ENCODE data around the gene LYPD6B.

LYPD6B gene

DNA sequence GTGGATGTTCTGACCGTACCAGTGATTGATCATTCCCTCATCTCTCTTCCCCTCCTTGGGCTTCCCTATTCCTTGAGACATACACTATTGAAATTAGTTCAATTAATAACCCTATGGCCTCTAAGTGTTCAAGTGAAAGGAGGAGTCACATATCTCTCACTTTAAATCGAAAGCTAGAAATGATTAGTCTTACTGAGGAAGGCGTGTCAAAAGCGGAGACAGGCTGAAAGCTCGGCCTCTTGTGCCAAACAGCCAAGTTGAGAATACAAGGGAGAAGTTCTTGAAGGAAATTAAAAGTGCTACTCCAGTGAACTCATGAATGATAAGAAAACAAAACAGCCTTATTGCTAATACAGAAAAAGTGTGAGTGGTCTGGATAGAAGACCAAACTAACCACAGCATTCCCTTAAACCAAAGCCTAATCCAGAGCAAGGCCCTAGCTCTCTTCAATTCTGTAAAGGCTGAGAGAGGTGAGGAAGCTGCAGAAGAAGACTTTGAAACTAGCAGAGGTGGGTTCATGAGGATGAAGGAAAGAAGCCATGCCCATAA is 147.5 kb downstream of the LYPD6B start:
- H3K4me3 ChIP-seq (ENCODE audit: control insufficient read depth, low read depth, low read length): no peak overlapping the region
- TF ChIP-seq, protein P1, sequence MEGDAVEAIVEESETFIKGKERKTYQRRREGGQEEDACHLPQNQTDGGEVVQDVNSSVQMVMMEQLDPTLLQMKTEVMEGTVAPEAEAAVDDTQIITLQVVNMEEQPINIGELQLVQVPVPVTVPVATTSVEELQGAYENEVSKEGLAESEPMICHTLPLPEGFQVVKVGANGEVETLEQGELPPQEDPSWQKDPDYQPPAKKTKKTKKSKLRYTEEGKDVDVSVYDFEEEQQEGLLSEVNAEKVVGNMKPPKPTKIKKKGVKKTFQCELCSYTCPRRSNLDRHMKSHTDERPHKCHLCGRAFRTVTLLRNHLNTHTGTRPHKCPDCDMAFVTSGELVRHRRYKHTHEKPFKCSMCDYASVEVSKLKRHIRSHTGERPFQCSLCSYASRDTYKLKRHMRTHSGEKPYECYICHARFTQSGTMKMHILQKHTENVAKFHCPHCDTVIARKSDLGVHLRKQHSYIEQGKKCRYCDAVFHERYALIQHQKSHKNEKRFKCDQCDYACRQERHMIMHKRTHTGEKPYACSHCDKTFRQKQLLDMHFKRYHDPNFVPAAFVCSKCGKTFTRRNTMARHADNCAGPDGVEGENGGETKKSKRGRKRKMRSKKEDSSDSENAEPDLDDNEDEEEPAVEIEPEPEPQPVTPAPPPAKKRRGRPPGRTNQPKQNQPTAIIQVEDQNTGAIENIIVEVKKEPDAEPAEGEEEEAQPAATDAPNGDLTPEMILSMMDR (conservative IDR thresholded peaks at IDR 0.05; ENCODE audit: control insufficient read depth, insufficient read depth, low read depth, low read length): no peak
- no peak for DNase-seq (ENCODE audit: low read depth)

DNA sequence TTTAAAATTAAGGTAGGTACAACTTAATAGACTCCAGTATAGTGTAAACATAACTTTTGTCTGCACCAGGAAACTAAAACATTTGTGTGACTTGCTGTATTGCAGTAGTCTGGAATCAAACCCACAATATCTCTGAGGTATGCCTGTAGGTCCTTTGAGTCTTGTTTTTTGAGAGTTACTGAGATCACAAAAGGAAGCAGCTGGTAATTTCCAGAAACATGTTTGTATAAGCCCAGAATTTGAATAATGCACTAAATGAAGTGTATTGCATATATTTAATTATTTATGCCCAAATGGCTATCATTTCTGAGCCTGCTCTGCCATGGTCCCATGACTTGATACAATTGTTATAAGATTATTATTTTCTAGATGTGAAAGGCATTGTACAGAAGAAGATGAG is 148.6 kb downstream of the LYPD6B start:
- no peak for DNase-seq (ENCODE audit: low read depth)
- TF ChIP-seq, protein P1 (conservative IDR thresholded peaks at IDR 0.05; ENCODE audit: control insufficient read depth, insufficient read depth, low read depth, low read length): no peak
- H3K4me3 ChIP-seq (ENCODE audit: control insufficient read depth, low read depth, low read length): no peak overlapping the region

DNA sequence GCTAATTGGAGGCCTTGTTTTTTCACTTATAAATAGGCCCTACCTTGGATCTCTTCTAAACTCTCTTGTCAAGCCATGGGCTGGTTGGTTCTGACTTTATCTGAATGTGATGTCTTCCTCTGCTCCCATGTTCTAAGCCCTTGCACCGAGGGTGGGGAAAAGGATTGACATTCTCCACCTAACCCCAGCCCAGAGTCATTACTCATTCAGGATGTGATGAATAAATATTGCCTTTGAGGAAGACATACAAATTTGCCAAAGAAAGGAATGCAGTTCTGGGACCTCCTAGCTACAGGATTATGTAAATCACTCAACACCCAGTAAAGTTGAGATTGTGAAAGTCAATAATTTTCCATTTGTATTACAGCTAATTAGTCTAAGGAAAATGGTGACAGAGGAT is 149.8 kb downstream of the LYPD6B start:
- no peak overlapping the region for H3K4me3 ChIP-seq (ENCODE audit: control insufficient read depth, low read depth, low read length)
- no peak for DNase-seq (ENCODE audit: low read depth)
- TF ChIP-seq, protein P1 (conservative IDR thresholded peaks at IDR 0.05; ENCODE audit: control insufficient read depth, insufficient read depth, low read depth, low read length): no peak

DNA sequence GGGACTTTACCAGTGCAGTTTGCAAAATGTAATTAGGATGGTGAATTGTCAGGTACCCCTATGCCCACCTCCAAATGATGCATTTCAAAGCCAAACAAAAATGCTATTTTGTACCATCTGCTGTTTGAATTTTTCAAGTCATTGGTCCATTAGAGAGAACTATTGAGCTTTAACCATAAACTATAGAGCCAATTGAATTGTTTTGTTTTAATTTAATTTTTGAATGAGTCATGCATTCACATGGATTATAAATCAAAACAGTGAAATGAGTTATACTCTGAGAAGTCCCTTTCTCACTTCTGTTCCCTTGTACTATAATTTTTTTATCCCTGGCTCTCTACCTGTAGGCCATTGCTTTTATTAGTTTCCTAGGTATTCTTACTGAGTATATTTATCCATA is 151.3 kb downstream of the LYPD6B start:
- TF ChIP-seq, protein P1 (conservative IDR thresholded peaks at IDR 0.05; ENCODE audit: control insufficient read depth, insufficient read depth, low read depth, low read length): no peak
- H3K4me3 ChIP-seq (ENCODE audit: control insufficient read depth, low read depth, low read length): no peak overlapping the region
- DNase-seq (ENCODE audit: low read depth): no peak

DNA sequence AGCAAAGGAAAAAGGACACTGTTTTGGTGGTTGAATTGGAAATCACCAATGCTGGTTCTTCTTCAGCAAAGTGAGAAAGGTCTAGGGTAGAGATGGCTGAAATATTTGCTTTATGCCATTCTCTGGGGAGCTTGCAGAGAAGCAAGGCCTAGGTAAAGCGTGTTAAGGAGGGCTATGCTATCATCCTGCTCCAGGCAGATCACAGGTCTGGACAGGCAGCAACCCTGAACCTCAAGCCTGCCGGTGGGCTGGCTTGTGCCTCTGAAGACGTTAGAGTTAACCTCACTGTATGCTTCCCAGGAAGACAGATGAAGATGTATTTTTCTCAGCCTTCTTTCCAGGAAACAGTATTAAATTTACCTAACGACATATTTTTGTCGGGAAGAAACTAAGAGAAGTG is 153.4 kb downstream of the LYPD6B start:
- DNase-seq (ENCODE audit: low read depth): no peak
- no peak overlapping the region for H3K4me3 ChIP-seq (ENCODE audit: control insufficient read depth, low read depth, low read length)
- TF ChIP-seq, protein P1 (conservative IDR thresholded peaks at IDR 0.05; ENCODE audit: control insufficient read depth, insufficient read depth, low read depth, low read length): no peak

DNA sequence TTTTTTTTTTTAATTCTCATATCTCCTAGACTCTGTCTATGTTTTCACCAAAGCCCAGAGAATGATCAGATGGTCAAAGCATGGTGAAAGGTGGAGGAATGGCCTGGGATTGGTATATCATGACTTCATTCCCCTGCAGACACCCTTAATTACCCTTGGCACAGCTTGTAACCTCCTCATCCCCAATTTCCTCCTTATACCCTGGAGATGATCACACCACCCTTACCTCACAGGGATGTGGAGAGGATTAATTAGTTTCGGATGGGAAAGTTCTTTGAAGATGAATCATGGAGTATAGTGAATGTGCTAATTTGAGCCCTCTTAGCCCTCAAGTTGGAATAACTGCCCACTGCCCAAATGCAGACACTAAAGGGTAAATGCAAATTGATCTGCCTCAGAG is 153.9 kb downstream of the LYPD6B start:
- peak; percentile 3 for DNase-seq (ENCODE audit: low read depth)
- TF ChIP-seq, protein P1 (conservative IDR thresholded peaks at IDR 0.05; ENCODE audit: control insufficient read depth, insufficient read depth, low read depth, low read length): no peak
- H3K4me3 ChIP-seq (ENCODE audit: control insufficient read depth, low read depth, low read length): no peak overlapping the region

DNA sequence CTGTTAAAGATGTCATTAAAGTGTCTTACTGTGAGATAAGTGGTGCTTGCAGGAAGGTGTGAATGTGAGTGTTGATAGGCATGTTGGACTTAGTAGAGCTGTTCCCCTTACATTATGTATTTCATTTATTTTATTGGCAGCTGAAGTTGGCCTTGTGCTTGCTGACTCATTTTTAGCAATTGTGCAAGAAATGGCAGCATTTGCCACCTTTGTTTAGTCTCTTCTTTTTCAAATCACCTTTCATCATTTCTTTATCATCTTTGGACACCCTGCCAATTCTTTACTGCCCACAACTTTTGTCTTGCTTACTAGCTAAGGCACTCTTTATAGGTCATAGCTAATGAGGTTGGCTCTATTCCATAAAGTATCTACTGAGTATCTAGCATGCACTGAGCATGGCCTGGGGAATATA is 161.6 kb downstream of the LYPD6B start:
- peak; percentile 6 for DNase-seq (ENCODE audit: low read depth)
- no peak overlapping the region for H3K4me3 ChIP-seq (ENCODE audit: control insufficient read depth, low read depth, low read length)
- TF ChIP-seq, protein P1 (conservative IDR thresholded peaks at IDR 0.05; ENCODE audit: control insufficient read depth, insufficient read depth, low read depth, low read length): no peak
